ENCODE data around the gene SKAP2. TPM values are rescaled to one million over a fixed set of nuclear protein-coding genes. Genes with fewer than 3 reads are reported as not detected.

The SKAP2 gene
- total and polyA plus RNA-seq, 2 donors (not counting 3 experiments of a cell fraction or from before 2014, with no cell fraction given), result 4.0 to 27.6 TPM

- BruUV-seq (replicated peaks), result no TSS peak
- H2AFZ ChIP-seq (ENCODE audit: low read depth, low read length), result no peak overlapping the region
- H3K27me3 ChIP-seq (ENCODE audit: control insufficient read depth in 2 of 2, insufficient read depth in 2 of 2, low read length in 2 of 2), result no peaks in the 10 kb centered on the region
- H3K9me3 ChIP-seq (replicated peaks; ENCODE audit: control insufficient read depth, insufficient read depth, low read length), result no peaks in the 10 kb centered on the region
- intact Hi-C loops (cut with micrococcal nuclease) (no loop called here), dilution Hi-C loops (cut with MboI; ENCODE audit: extremely low pct_ligation_motif_present, low sequenced_read_pairs) (no loop called here)
- no peak overlapping the region for H3K4me2 ChIP-seq (ENCODE audit: insufficient read depth, low read length)
- no peaks in the 10 kb centered on the region for H3K79me2 ChIP-seq (ENCODE audit: control insufficient read depth, insufficient read depth, low read length)
- TF ChIP-seq EZH2 (IDR thresholded peaks at IDR 0.05; ENCODE audit: borderline replicate concordance, low read depth, low read length, severe bottlenecking) (no peak), MYC (IDR thresholded peaks at IDR 0.05; ENCODE audit: low read depth, low read length) (no peak), MAX (IDR thresholded peaks at IDR 0.05; ENCODE audit: insufficient read depth, insufficient read length) (no peak), POLR2AphosphoS5 (IDR thresholded peaks at IDR 0.05; ENCODE audit: insufficient read depth, low read depth, low read length) (no peak), POLR2A (IDR thresholded peaks at IDR 0.05; ENCODE audit: low read depth, low read length) (no peak), FOS (IDR thresholded peaks at IDR 0.05; ENCODE audit: borderline replicate concordance, insufficient read depth, low read length) (no peak), JUN (IDR thresholded peaks at IDR 0.05; ENCODE audit: borderline replicate concordance, insufficient read depth, insufficient read length, low read depth) (no peak), CTCF (IDR thresholded peaks at IDR 0.05; ENCODE audit: extremely low read depth in 1 of 2, insufficient read depth in 1 of 2, low read depth in 1 of 2, low read length in 2 of 2) (no peak), GATA2 (IDR thresholded peaks at IDR 0.05; ENCODE audit: insufficient read depth, insufficient read length, low read depth, low read length) (no peak)
- ChIA-PET POLR2A (no interaction called here), CTCF (interaction anchor here (1.3 kb wide), 1 partner anchor 10 kb away, joined by 4 read pairs; no protein-coding TSS in a partner anchor)
- no peaks in the 10 kb centered on the region for H3K36me3 ChIP-seq (ENCODE audit: control insufficient read depth in 2 of 2, extremely low read depth in 1 of 2, insufficient read depth in 2 of 2, low read length in 2 of 2)
- no peaks in the 10 kb centered on the region for H4K20me1 ChIP-seq (replicated peaks; ENCODE audit: control insufficient read depth, extremely low read depth, insufficient read depth, low read length)
- FAIRE-seq (no peak), DNase-seq (ENCODE audit: low read depth, low spot score) (no peak)
- no peaks in the 10 kb centered on the region for H3K9me1 ChIP-seq (replicated peaks; ENCODE audit: control insufficient read depth, extremely low read depth, insufficient read depth, low read length)
- H3K9ac ChIP-seq (replicated peaks; ENCODE audit: extremely low read depth, insufficient read depth, low read length), result no peak overlapping the region
- H3K4me1 ChIP-seq (ENCODE audit: control insufficient read depth, extremely low read depth, insufficient read depth, low read length), result no peaks in the 10 kb centered on the region
- H3K4me3 ChIP-seq (replicated peaks in 1 of 3; ENCODE audit: insufficient read depth in 1 of 3, low read depth in 1 of 3, low read length in 3 of 3), result no peak overlapping the region
- no peak overlapping the region for H3K27ac ChIP-seq (ENCODE audit: insufficient read depth, low read depth, low read length)
Observed at GRCh38 chr7:26698806-26699205, 165.6 kb downstream of the SKAP2 start.
